ENCODE data around the gene TULP1. TPM values are rescaled to one million over a fixed set of nuclear protein-coding genes. Genes with fewer than 3 reads are reported as not detected.

Gene TULP1
- total RNA-seq, 1 donor from 2014 or later = not detected

DNA sequence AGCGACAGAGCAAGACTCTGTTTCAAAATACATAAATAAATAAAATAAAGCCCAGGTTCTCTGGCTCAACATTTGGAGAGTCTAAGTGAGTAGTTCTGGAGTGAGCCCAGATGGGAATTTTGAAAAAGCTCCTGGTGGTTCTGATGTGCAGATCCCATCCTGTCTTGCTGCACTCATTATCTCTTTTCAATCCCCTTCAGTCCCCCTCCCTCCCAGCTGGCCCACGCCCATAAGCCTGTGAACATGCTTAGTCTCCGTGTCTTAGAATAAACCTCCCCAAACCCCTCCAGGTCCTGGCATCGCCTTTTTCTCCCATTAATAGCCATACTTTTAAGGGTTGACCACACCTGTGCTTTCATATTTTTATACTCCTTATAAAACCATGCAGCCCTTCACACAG lies 19.4 kb upstream of the TULP1 start:
- Mint-ChIP-seq H3K27ac (ENCODE audit: unreplicated experiment) (no peak overlapping the region), H3K4me1 (peaks cover 16% of the 10 kb centered on the region), H3K27me3 (ENCODE audit: low read depth) (peaks cover 5% of the 10 kb centered on the region), H3K9me3 (no peaks in the 10 kb centered on the region), H3K4me3 (no peak overlapping the region), H3K36me3 (ENCODE audit: low read depth) (no peaks in the 10 kb centered on the region)
- no peak for DNase-seq (ENCODE audit: low read depth, low spot score)
- TF ChIP-seq, protein P1, sequence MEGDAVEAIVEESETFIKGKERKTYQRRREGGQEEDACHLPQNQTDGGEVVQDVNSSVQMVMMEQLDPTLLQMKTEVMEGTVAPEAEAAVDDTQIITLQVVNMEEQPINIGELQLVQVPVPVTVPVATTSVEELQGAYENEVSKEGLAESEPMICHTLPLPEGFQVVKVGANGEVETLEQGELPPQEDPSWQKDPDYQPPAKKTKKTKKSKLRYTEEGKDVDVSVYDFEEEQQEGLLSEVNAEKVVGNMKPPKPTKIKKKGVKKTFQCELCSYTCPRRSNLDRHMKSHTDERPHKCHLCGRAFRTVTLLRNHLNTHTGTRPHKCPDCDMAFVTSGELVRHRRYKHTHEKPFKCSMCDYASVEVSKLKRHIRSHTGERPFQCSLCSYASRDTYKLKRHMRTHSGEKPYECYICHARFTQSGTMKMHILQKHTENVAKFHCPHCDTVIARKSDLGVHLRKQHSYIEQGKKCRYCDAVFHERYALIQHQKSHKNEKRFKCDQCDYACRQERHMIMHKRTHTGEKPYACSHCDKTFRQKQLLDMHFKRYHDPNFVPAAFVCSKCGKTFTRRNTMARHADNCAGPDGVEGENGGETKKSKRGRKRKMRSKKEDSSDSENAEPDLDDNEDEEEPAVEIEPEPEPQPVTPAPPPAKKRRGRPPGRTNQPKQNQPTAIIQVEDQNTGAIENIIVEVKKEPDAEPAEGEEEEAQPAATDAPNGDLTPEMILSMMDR (conservative IDR thresholded peaks at IDR 0.05) = no peak

DNA sequence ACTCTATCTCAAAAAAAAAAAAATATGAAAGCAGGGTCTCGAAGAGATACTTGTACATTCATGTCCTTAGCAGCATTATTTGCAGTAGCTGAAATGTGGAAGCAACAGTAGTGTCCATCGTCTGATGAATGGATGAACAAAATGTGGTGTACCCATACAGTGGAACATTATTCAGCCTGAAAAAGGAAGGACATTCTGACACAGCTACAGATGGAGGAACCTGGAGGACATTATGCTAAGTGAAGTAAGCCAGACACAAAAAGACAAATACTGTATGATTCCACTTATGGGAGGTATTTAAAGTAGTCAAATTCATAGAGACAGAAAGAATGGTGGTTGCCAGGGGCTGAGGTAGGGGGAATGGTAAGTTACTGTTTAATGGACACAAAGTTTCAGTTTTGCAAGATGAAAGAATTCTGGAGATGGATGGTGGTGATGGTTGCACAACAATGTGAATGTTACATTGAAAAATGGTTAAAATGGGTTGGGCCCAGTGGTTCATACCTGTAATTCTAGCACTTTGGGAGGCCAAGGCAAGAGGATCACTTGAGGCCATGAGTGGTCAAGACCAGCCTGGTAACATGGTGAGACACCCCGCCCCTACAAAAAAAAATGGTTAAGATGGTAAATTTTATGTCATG lies 11.8 kb upstream of the TULP1 start:
- Mint-ChIP-seq H3K27me3 (ENCODE audit: low read depth) (peaks cover 5% of the 10 kb centered on the region), H3K36me3 (ENCODE audit: low read depth) (no peaks in the 10 kb centered on the region), H3K9me3 (no peaks in the 10 kb centered on the region), H3K4me1 (peaks cover 6% of the 10 kb centered on the region), H3K27ac (ENCODE audit: unreplicated experiment) (no peak overlapping the region), H3K4me3 (no peak overlapping the region)
- no peak for DNase-seq (ENCODE audit: low read depth, low spot score)
- TF ChIP-seq, protein P1 (conservative IDR thresholded peaks at IDR 0.05) = no peak

DNA sequence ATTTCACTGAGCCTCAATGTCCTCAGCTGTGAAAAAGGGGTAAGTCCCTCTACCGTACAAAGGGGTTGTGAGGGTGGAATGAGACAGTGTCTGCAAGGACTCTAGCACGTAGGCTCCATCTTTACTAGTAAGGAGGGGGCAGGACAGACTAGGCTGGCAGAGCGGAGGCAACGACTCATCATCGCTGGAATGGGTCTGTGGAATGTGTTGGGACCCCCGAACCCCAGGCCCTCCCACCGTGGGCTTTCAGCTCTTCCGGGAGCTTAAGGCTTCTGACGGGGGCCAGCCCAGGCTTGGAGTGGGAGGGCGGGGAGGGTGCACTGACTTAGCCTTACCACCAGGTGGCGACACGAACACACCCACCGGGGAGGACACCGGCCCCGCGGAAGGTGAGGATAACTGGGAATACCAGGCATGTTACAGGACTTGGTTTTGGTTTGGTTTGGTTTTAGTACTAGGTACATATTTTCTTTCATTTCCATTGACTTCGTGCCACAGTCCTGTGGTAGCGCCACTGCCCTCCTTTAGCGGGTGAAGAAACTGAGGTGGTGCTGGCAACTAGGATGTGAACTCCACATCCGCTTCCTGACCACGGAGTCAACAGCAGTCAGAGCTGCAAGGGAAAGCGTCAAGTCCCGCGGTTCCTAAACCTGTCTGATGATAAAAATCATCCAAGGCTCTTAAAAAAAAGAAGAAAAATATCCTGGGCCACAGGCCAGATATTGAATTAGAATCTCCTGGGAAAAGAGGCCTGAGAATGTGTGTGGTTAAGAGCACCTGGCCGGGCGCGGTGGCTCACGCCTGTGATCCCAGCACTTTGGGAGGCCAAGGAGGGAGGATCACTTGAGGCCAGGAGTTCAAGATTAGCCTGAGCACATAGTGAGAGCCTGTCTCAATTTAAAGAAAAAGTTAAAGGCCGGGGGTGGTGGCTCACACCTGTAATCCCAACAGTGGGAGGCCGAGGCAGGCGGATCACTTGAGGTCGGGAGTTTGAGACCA lies 10.3 kb upstream of the TULP1 start:
- DNase-seq (ENCODE audit: low read depth, low spot score) = peak; percentile 89
- H3K4me3 Mint-ChIP-seq = no peak overlapping the region
- H3K27ac Mint-ChIP-seq (ENCODE audit: unreplicated experiment) = no peak overlapping the region
- TF ChIP-seq, protein P1 (conservative IDR thresholded peaks at IDR 0.05) = peak; percentile 98
- peaks cover 6% of the 10 kb centered on the region for H3K4me1 Mint-ChIP-seq
- no peaks in the 10 kb centered on the region for H3K36me3 Mint-ChIP-seq (ENCODE audit: low read depth)
- no peaks in the 10 kb centered on the region for H3K9me3 Mint-ChIP-seq
- peaks cover 2% of the 10 kb centered on the region for H3K27me3 Mint-ChIP-seq (ENCODE audit: low read depth)

DNA sequence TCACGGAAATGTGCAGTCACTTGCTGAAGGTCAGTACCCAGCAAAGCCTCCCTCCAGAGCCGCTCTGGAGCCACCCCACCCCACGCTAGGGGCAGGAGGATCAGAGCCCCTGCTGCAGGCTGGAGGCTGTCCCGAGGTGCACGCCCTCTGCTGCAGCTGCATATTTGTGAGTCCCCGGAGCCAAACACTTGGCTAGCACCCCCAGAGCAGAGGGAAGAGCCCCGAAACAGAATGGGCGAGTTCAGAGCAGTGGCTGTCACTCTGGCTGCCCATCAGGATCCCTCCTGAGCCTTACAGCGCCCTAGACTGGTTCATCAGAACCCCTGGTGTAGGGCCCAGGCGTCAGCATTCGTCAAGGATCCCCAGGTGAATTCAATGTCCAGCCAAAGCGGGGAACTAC lies 9.5 kb upstream of the TULP1 start:
- peaks cover 6% of the 10 kb centered on the region for H3K4me1 Mint-ChIP-seq
- no peaks in the 10 kb centered on the region for H3K36me3 Mint-ChIP-seq (ENCODE audit: low read depth)
- DNase-seq (ENCODE audit: low read depth, low spot score) = no peak

DNA sequence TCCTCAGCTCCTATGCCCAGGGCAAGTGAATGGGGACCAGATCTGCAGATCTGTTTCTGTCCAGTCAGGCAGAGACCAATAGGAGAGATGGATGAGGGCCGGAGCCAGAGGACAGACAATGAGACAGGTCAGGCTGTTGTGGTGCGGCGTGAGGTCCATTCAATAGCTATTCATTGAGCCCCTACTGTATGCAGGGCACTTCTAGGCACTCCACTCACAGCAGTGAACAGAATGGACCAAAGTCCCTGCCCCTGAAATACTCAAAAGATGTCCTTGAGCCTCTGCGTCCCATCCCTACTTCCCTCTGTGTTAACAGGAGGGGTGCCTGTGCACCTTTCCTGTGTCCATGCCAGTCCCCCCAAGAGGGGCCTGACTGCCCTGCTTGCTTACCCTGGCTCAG lies 8.5 kb upstream of the TULP1 start:
- TF ChIP-seq, protein P1 (conservative IDR thresholded peaks at IDR 0.05) = no peak
- H3K36me3 Mint-ChIP-seq (ENCODE audit: low read depth) = no peaks in the 10 kb centered on the region

More for the DNA sequence above, 9.5 kb upstream of the TULP1 start:
- Mint-ChIP-seq H3K4me3 (no peak overlapping the region), H3K9me3 (no peaks in the 10 kb centered on the region), H3K27me3 (ENCODE audit: low read depth) (no peaks in the 10 kb centered on the region), H3K27ac (ENCODE audit: unreplicated experiment) (no peak overlapping the region)
- TF ChIP-seq, protein P1 (conservative IDR thresholded peaks at IDR 0.05) = no peak

More for the DNA sequence above, 8.5 kb upstream of the TULP1 start:
- Mint-ChIP-seq H3K27me3 (ENCODE audit: low read depth) (no peaks in the 10 kb centered on the region), H3K4me3 (no peak overlapping the region), H3K4me1 (peaks cover 6% of the 10 kb centered on the region), H3K9me3 (no peaks in the 10 kb centered on the region), H3K27ac (ENCODE audit: unreplicated experiment) (no peak overlapping the region)
- no peak for DNase-seq (ENCODE audit: low read depth, low spot score)
